ENCODE measurements around the gene CD58. TPM values are rescaled to one million over a fixed set of nuclear protein-coding genes. Genes with fewer than 3 reads are reported as not detected.
A peak's percentile ranks its signal among the peaks of the same experiment; 100 is the strongest.

The CD58 gene
- total RNA-seq, 1 experiment from 2014 or later, result 11.0 TPM

GRCh38 chr1:116495535-116495934 lies 75.3 kb downstream of the CD58 start:
- no peak overlapping the region for H3K4me3 Mint-ChIP-seq (ENCODE audit: unreplicated experiment)
- ChIA-PET POLR2A (interaction anchor here (0.5 to 0.6 kb wide), 2 partner anchors 52 to 1163 kb away, joined by 3 to 6 read pairs; no protein-coding TSS in a partner anchor), CTCF (interaction anchor here (1.3 to 13.7 kb wide), 3 partner anchors 12 to 355 kb away, joined by 4 to 222 read pairs (median 110); no protein-coding TSS in a partner anchor)
- H3K9me3 Mint-ChIP-seq (ENCODE audit: unreplicated experiment), result no peaks in the 10 kb centered on the region
- BruUV-seq (replicated peaks), result no TSS peak
- H3K4me1 Mint-ChIP-seq (ENCODE audit: insufficient read depth, unreplicated experiment), result peaks cover 17% of the 10 kb centered on the region
- intact Hi-C loops (cut with micrococcal nuclease), result no loop called here
- H3K27ac Mint-ChIP-seq (ENCODE audit: low read depth, unreplicated experiment), result peak overlapping the region; percentile 32
- TF ChIP-seq, protein P1, sequence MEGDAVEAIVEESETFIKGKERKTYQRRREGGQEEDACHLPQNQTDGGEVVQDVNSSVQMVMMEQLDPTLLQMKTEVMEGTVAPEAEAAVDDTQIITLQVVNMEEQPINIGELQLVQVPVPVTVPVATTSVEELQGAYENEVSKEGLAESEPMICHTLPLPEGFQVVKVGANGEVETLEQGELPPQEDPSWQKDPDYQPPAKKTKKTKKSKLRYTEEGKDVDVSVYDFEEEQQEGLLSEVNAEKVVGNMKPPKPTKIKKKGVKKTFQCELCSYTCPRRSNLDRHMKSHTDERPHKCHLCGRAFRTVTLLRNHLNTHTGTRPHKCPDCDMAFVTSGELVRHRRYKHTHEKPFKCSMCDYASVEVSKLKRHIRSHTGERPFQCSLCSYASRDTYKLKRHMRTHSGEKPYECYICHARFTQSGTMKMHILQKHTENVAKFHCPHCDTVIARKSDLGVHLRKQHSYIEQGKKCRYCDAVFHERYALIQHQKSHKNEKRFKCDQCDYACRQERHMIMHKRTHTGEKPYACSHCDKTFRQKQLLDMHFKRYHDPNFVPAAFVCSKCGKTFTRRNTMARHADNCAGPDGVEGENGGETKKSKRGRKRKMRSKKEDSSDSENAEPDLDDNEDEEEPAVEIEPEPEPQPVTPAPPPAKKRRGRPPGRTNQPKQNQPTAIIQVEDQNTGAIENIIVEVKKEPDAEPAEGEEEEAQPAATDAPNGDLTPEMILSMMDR (IDR thresholded peaks at IDR 0.05; ENCODE audit: unreplicated experiment), result no peak
- H3K36me3 Mint-ChIP-seq (ENCODE audit: insufficient read depth, unreplicated experiment), result peaks cover 5% of the 10 kb centered on the region
- no peak for DNase-seq (ENCODE audit: unreplicated experiment)
- no peaks in the 10 kb centered on the region for H3K27me3 Mint-ChIP-seq (ENCODE audit: insufficient read depth, unreplicated experiment)

GRCh38 chr1:116494745-116495144 lies 76.1 kb downstream of the CD58 start:
- CTCF ChIA-PET, result interaction anchor here (0.5 to 13.7 kb wide), 3 partner anchors 11 to 354 kb away, joined by 3 to 222 read pairs (median 110); no protein-coding TSS in a partner anchor
- Mint-ChIP-seq H3K27ac (ENCODE audit: low read depth, unreplicated experiment) (peak overlapping the region; percentile 32), H3K4me3 (ENCODE audit: unreplicated experiment) (no peak overlapping the region), H3K9me3 (ENCODE audit: unreplicated experiment) (no peaks in the 10 kb centered on the region), H3K27me3 (ENCODE audit: insufficient read depth, unreplicated experiment) (no peaks in the 10 kb centered on the region), H3K36me3 (ENCODE audit: insufficient read depth, unreplicated experiment) (peaks cover 5% of the 10 kb centered on the region), H3K4me1 (ENCODE audit: insufficient read depth, unreplicated experiment) (peaks cover 22% of the 10 kb centered on the region)
- POLR2A ChIA-PET, result interaction anchor here (0.6 to 1.0 kb wide), 2 partner anchors 9 to 1163 kb away, joined by 3 read pairs; no protein-coding TSS in a partner anchor
- DNase-seq (ENCODE audit: unreplicated experiment), result no peak
- TF ChIP-seq, protein P1 (IDR thresholded peaks at IDR 0.05; ENCODE audit: unreplicated experiment), result no peak
- intact Hi-C loops (cut with micrococcal nuclease), result no loop called here
- no TSS peak for BruUV-seq (replicated peaks)

- POLR2A ChIA-PET, result interaction anchor here (1.0 kb wide), 1 partner anchor 9 kb away, joined by 3 read pairs; no protein-coding TSS in a partner anchor
- no peak for DNase-seq (ENCODE audit: unreplicated experiment)
- CTCF ChIA-PET, result interaction anchor here (0.5 to 13.7 kb wide), 4 partner anchors 10 to 677 kb away, joined by 3 to 222 read pairs (median 56); no protein-coding TSS in a partner anchor
- Mint-ChIP-seq H3K36me3 (ENCODE audit: insufficient read depth, unreplicated experiment) (peaks cover 5% of the 10 kb centered on the region), H3K27me3 (ENCODE audit: insufficient read depth, unreplicated experiment) (no peaks in the 10 kb centered on the region), H3K9me3 (ENCODE audit: unreplicated experiment) (no peaks in the 10 kb centered on the region), H3K4me3 (ENCODE audit: unreplicated experiment) (no peak overlapping the region), H3K4me1 (ENCODE audit: insufficient read depth, unreplicated experiment) (peaks cover 25% of the 10 kb centered on the region), H3K27ac (ENCODE audit: low read depth, unreplicated experiment) (peak overlapping the region; percentile 32)
- BruUV-seq (replicated peaks), result no TSS peak
- TF ChIP-seq, protein P1 (IDR thresholded peaks at IDR 0.05; ENCODE audit: unreplicated experiment), result no peak
- intact Hi-C loops (cut with micrococcal nuclease), result no loop called here
Measured at GRCh38 chr1:116494353-116494692, 76.5 kb downstream of the CD58 start.

DNA sequence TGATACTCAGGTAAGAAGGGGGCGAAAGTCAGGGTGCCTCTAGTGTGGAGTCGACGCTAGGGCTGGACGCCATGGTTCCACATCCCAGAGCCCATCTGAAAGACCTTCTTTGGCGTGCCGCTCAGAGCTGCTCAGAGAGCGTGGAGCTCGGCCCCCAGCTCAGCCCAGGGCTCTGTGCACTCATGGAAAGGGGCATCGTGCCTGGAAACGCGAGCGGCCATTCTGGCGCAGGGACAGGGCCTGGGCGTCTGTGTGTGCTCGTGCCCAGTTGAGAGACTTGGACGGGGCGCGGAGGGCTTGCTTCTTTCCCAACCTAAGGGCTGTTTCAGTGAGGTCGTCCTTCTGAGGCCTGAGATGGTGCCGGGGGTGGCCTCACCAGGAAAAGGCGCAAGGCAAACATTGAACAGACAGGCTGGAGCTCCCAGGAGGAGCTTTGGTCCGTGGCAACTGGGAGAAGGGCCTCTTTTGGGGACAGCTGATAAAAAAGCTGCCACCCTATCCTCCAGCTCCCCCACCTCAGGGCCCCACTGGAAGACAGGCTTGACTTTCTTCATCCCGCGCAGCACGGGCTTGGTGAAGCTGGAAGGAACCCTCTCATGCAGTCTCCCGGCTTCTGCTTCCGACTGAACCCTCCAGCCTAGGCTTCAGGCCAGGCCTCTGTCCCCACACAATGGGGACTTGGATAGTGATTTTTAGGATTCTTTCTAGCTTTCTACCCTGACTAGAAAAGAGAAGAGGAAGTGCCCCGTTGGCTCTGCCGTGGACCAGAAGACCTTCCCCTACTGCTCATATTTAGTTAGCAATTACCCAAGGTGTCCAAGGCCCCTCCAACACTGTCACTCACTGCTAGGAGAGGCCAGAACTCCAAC lies 77.1 kb downstream of the CD58 start:
- Mint-ChIP-seq H3K27me3 (ENCODE audit: insufficient read depth, unreplicated experiment) (no peaks in the 10 kb centered on the region), H3K36me3 (ENCODE audit: insufficient read depth, unreplicated experiment) (peaks cover 5% of the 10 kb centered on the region), H3K4me3 (ENCODE audit: unreplicated experiment) (no peak overlapping the region), H3K4me1 (ENCODE audit: insufficient read depth, unreplicated experiment) (peaks cover 31% of the 10 kb centered on the region), H3K27ac (ENCODE audit: low read depth, unreplicated experiment) (peak overlapping the region; percentile 32), H3K9me3 (ENCODE audit: unreplicated experiment) (no peaks in the 10 kb centered on the region)
- no peak for DNase-seq (ENCODE audit: unreplicated experiment)
- intact Hi-C loops (cut with micrococcal nuclease), result no loop called here
- no TSS peak for BruUV-seq (replicated peaks)
- ChIA-PET POLR2A (interaction anchor here (1.0 kb wide), 1 partner anchor 8 kb away, joined by 3 read pairs; no protein-coding TSS in a partner anchor), CTCF (interaction anchor here (0.5 to 13.7 kb wide), 5 partner anchors 10 to 676 kb away, joined by 3 to 222 read pairs (median 13); no protein-coding TSS in a partner anchor)
- TF ChIP-seq, protein P1 (IDR thresholded peaks at IDR 0.05; ENCODE audit: unreplicated experiment), result no peak

Data from MCF 10A (cell line).